ENCODE measurements around the gene CDIPT. TPM values are rescaled to one million over a fixed set of nuclear protein-coding genes. Genes with fewer than 3 reads are reported as not detected.

The CDIPT gene
- total and polyA plus RNA-seq, 2 experiments from 2014 or later = 126 to 181 TPM

GRCh38 chr16:29898135-29898803 lies 35.2 kb upstream of the CDIPT start:
- peaks cover 23% of the 10 kb centered on the region for H3K79me2 ChIP-seq (ENCODE audit: insufficient read depth)
- 4 to 6% methylated on average over 9 of the region's 9 CpGs for WGBS, 2 experiments (ENCODE audit: low coverage in 1 of 2, low lambda C conversion rate in 2 of 2, missing lambda C conversion rate in 2 of 2)

DNA sequence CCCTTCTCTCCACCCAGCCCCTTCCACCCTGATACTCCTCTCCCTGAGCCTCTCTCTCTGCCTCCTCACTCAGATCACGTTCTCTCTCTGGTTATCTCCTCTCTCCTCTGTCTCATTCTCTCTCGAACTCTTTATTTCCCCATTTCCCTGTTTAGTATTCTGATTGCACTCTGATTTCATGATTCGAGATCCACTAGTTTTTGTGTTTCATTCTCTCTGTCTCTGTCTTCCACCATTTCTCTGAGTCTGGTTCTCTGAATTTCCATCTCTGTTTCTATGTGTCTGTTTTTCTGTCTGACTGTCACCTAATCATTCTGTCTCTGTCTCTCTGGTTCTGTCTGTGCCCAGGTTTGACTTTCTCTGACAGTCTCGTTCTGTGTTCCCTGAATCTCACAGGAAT lies 34.3 kb upstream of the CDIPT start:
- no peaks in the 10 kb centered on the region for H3K9me3 ChIP-seq (ENCODE audit: low read depth)
- no peak for DNase-seq
- TF ChIP-seq EZH2 (IDR thresholded peaks at IDR 0.05; ENCODE audit: insufficient read depth, poor library complexity, severe bottlenecking) (no peak), EZH2phosphoT487 (IDR thresholded peaks at IDR 0.05; ENCODE audit: insufficient read depth, low read depth) (no peak)

More at GRCh38 chr16:29898135-29898803, 35.2 kb upstream of the CDIPT start:
- no peak for TF ChIP-seq EZH2 (IDR thresholded peaks at IDR 0.05; ENCODE audit: insufficient read depth, poor library complexity, severe bottlenecking)
- TF ChIP-seq EZH2phosphoT487 (IDR thresholded peaks at IDR 0.05; ENCODE audit: insufficient read depth, low read depth) = no peak
- Histone ChIP-seq H3K27me3 (replicated peaks; ENCODE audit: insufficient read depth) (no peaks in the 10 kb centered on the region), H3K4me3 (peak overlapping the region; percentile 82), H3K36me3 (ENCODE audit: low read depth) (no peaks in the 10 kb centered on the region), H4K20me1 (ENCODE audit: insufficient read depth) (no peaks in the 10 kb centered on the region), H3K4me2 (ENCODE audit: unreplicated experiment) (peak overlapping the region; percentile 58), H3K9ac (peak overlapping the region; percentile 79), H2AFZ (peak overlapping the region; percentile 82), H3F3A (ENCODE audit: insufficient read depth) (no peaks in the 10 kb centered on the region), H3K9me3 (ENCODE audit: low read depth) (no peaks in the 10 kb centered on the region), H3K9me2 (ENCODE audit: insufficient read depth) (no peaks in the 10 kb centered on the region), H3K27ac (no peak overlapping the region), H3K4me1 (ENCODE audit: insufficient read depth) (peaks cover 9% of the 10 kb centered on the region)
- in situ Hi-C loops (cut with MboI) = no loop called here
- no peak for DNase-seq

DNA sequence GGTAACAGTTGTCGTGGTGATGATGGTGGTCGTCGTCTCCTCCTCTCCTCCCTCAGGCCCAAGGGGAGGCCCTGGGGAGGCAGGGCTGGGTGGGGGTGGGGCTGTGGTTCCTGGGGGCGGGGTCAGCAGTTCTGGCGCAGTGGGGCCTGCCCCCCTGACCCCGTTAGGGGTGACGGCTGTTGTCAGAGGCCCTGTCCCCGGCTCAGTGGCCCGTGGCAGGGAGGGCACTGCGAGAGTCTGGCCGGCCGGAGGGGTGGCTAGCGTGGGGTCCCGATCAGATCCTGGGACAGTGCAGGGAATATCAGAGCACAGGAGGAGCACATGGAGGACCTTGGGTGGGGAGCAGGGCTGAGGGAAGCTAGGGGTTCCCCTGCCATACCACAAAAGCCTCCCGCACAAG lies 33.8 kb upstream of the CDIPT start:
- Histone ChIP-seq H3K9ac (no peak overlapping the region), H3K4me2 (ENCODE audit: unreplicated experiment) (no peak overlapping the region), H3K27me3 (replicated peaks; ENCODE audit: insufficient read depth) (no peaks in the 10 kb centered on the region), H4K20me1 (ENCODE audit: insufficient read depth) (no peaks in the 10 kb centered on the region), H3K9me3 (ENCODE audit: low read depth) (no peaks in the 10 kb centered on the region), H3K9me2 (ENCODE audit: insufficient read depth) (no peaks in the 10 kb centered on the region), H3F3A (ENCODE audit: insufficient read depth) (no peaks in the 10 kb centered on the region), H3K4me1 (ENCODE audit: insufficient read depth) (peaks cover 5% of the 10 kb centered on the region; the same call in 1 of the 2 replicates), H3K27ac (no peak overlapping the region), H3K36me3 (ENCODE audit: low read depth) (no peaks in the 10 kb centered on the region), H3K4me3 (no peak overlapping the region), H3K79me2 (ENCODE audit: insufficient read depth) (peaks cover 8% of the 10 kb centered on the region), H2AFZ (no peak overlapping the region)
- WGBS, 2 experiments (ENCODE audit: low coverage in 1 of 2, low lambda C conversion rate in 2 of 2, missing lambda C conversion rate in 2 of 2) = 42 to 52% methylated on average over 2 to 14 of the region's 15 CpGs
- in situ Hi-C loops (cut with MboI) = no loop called here
- DNase-seq = no peak
- no peak for TF ChIP-seq EZH2 (IDR thresholded peaks at IDR 0.05; ENCODE audit: insufficient read depth, poor library complexity, severe bottlenecking)

More for the DNA sequence above, 34.3 kb upstream of the CDIPT start:
- Histone ChIP-seq H3K27ac (no peak overlapping the region), H2AFZ (no peak overlapping the region), H4K20me1 (ENCODE audit: insufficient read depth) (no peaks in the 10 kb centered on the region), H3K27me3 (replicated peaks; ENCODE audit: insufficient read depth) (no peaks in the 10 kb centered on the region), H3F3A (ENCODE audit: insufficient read depth) (no peaks in the 10 kb centered on the region), H3K4me3 (no peak overlapping the region), H3K4me2 (ENCODE audit: unreplicated experiment) (no peak overlapping the region), H3K4me1 (ENCODE audit: insufficient read depth) (peaks cover 9% of the 10 kb centered on the region), H3K9ac (no peak overlapping the region), H3K79me2 (ENCODE audit: insufficient read depth) (peaks cover 13% of the 10 kb centered on the region), H3K9me2 (ENCODE audit: insufficient read depth) (no peaks in the 10 kb centered on the region), H3K36me3 (ENCODE audit: low read depth) (no peaks in the 10 kb centered on the region)
- in situ Hi-C loops (cut with MboI) = no loop called here
- WGBS, 2 experiments (ENCODE audit: low coverage in 1 of 2, low lambda C conversion rate in 2 of 2, missing lambda C conversion rate in 2 of 2) = 77 to 80% methylated on average over 4 of the region's 4 CpGs

DNA sequence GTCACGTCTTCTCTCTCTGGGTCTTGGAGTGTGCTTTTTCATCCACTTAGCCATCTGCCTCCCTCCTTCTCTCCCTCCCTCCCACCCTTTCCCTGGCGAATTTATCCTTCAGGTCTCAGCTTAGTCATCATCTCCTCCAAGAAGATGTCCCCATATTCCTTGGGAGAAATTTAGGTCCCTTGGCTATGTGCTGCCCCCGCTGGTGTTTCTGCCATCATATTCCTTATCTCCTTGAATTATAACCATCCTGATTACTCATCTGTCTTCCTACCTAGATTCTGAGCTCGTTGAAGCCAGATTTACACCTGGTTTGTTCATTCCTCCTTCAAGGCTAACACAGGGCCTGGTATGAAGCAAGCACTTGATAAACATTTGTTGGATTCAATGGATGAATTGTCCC lies 31.3 kb upstream of the CDIPT start:
- WGBS, 2 experiments (ENCODE audit: low coverage in 1 of 2, low lambda C conversion rate in 2 of 2, missing lambda C conversion rate in 2 of 2) = 68 to 75% methylated on average over 4 of the region's 4 CpGs
- H3K9me3 ChIP-seq (ENCODE audit: low read depth) = no peaks in the 10 kb centered on the region
- H3K4me3 ChIP-seq = no peak overlapping the region
- H2AFZ ChIP-seq = no peak overlapping the region
- no peak overlapping the region for H3K4me2 ChIP-seq (ENCODE audit: unreplicated experiment)
- H3K4me1 ChIP-seq (ENCODE audit: insufficient read depth) = no peaks in the 10 kb centered on the region
- DNase-seq = no peak
- H3K79me2 ChIP-seq (ENCODE audit: insufficient read depth) = no peaks in the 10 kb centered on the region
- H4K20me1 ChIP-seq (ENCODE audit: insufficient read depth) = no peaks in the 10 kb centered on the region
- H3K9ac ChIP-seq = no peak overlapping the region
- H3K9me2 ChIP-seq (ENCODE audit: insufficient read depth) = no peaks in the 10 kb centered on the region
- H3K36me3 ChIP-seq (ENCODE audit: low read depth) = no peaks in the 10 kb centered on the region
- in situ Hi-C loops (cut with MboI) = no loop called here
- TF ChIP-seq EZH2phosphoT487 (IDR thresholded peaks at IDR 0.05; ENCODE audit: insufficient read depth, low read depth) = no peak
- TF ChIP-seq EZH2 (IDR thresholded peaks at IDR 0.05; ENCODE audit: insufficient read depth, poor library complexity, severe bottlenecking) = no peak
- no peaks in the 10 kb centered on the region for H3F3A ChIP-seq (ENCODE audit: insufficient read depth)
- no peak overlapping the region for H3K27ac ChIP-seq
- H3K27me3 ChIP-seq (replicated peaks; ENCODE audit: insufficient read depth) = no peaks in the 10 kb centered on the region
